HFFc6 (cell line): ENCODE measurements around the gene RELCH. TPM values are rescaled to one million over a fixed set of nuclear protein-coding genes. Genes with fewer than 3 reads are reported as not detected.

ENCODE experiments used
- DNase-seq: peaks from one replicate; pipeline ENCODE4 v3.0.0-alpha.2; 2018
- H3K27ac Mint-ChIP-seq: 2 replicates; pipeline ENCODE4 v1.8.0; 2020; ENCODE audit warnings: mild to moderate bottlenecking, mixed read lengths
- H3K27me3 Mint-ChIP-seq: 2 replicates; pipeline ENCODE4 v1.8.0; 2021; ENCODE audit warnings: mild to moderate bottlenecking, moderate library complexity, mixed read lengths; ENCODE audit not compliant: insufficient read depth
- H3K36me3 Mint-ChIP-seq: 2 replicates; pipeline ENCODE4 v1.8.0; 2021; ENCODE audit warnings: low read depth, mixed read lengths
- H3K4me1 Mint-ChIP-seq: 2 replicates; pipeline ENCODE4 v1.8.0; 2020; ENCODE audit warnings: low read depth, mixed read lengths
- H3K4me3 Mint-ChIP-seq: 2 replicates; pipeline ENCODE4 v1.8.0; 2020; ENCODE audit warnings: mild to moderate bottlenecking, moderate library complexity, mixed read lengths
- H3K9me3 Mint-ChIP-seq: 2 replicates; pipeline ENCODE4 v1.8.0; 2020; ENCODE audit warnings: mild to moderate bottlenecking, mixed read lengths
- CTCF ChIP-seq: fragments of 200-600 bp; sonication (generic); IDR thresholded peaks from 2 replicates; pipeline ENCODE4 v1.5.0; 2021; ENCODE audit warnings: antibody characterized with exemption, mild to moderate bottlenecking
- total RNA-seq, 6 experiments: library from RNA; stranded (reverse); fragmentation: NEBNext Ultra II Directional; extraction: Animal tissue kit (Norgen Biotek cat#: 25700); gene quantifications; 2 replicates in 1 of 6; 3 replicates in 5 of 6; pipeline ENCODE4 v1.2.3, GENCODE V29; 2021

The RELCH gene
- total RNA-seq, 6 experiments from 2014 or later, result 24.6 to 30.3 (median 26.6) TPM

DNA sequence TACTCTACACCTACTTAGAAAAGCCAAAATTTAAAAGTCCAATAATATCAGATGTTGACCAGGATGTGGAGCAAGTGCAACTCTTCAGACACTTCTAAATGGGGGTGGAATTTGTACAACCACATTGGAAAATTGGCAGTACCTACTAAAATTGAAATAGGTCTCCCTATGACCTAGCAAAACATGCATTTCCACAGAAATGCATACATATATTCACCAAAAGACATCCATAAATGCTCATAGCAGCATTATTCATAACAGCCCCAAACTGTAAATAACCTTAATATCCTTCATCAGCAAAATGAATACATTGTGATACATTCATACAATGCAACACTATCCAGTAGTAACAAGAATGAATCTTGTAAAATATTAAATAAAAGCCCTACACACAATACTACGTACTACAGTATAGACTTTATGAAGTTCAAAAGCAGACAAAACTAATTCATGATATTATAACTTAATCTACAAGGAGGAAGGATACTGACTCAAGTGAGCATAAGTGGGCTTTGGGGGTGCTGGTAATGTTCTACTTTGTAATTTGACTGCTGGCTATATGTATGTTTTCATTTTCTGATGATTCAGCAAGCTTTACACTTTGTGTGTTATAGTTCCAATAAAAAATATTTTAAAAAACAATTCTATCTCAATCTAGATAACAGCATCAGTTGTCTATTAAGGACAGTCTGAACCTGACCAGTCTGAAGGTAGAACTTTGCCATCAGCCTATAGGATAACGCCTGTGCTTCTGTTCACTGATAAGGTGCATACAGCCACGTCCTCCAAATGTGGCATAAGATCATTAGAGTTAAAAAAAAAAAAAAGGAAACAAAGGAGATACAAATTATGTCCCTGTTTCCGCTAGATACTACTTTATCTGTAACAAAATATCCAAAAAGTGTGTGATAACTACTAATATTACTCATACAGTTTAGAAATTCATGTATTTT lies 131.4 kb downstream of the RELCH start:
- no peaks in the 10 kb centered on the region for H3K36me3 Mint-ChIP-seq
- no peaks in the 10 kb centered on the region for H3K4me1 Mint-ChIP-seq
- no peak overlapping the region for H3K4me3 Mint-ChIP-seq
- no peaks in the 10 kb centered on the region for H3K9me3 Mint-ChIP-seq
- H3K27me3 Mint-ChIP-seq, result peaks cover 16% of the 10 kb centered on the region
- H3K27ac Mint-ChIP-seq, result no peak overlapping the region
- no peak for TF ChIP-seq CTCF
- no peak for DNase-seq

DNA sequence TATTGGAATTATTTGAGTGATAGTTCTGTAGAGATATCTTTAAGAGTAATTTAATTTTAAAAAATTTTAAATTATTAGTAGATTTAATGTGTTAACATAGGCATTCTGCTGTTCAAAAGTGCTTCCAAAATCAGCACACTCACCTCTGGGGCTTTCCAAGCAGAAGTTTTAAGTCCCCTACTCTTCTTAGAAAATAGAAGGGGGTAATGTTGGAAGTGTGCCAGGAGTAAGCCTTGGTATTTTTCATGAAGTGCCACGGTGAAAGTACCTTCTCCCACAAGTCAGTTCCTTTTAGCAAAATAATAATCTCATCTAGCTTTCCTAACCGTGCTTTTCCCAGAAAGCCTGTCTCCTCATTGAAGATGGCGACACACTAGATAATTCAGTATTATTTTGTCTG lies 134.1 kb downstream of the RELCH start:
- no peaks in the 10 kb centered on the region for H3K36me3 Mint-ChIP-seq
- no peak overlapping the region for H3K27ac Mint-ChIP-seq
- H3K27me3 Mint-ChIP-seq, result peaks cover 35% of the 10 kb centered on the region
- H3K4me1 Mint-ChIP-seq, result peaks cover 15% of the 10 kb centered on the region
- TF ChIP-seq CTCF, result no peak
- no peak overlapping the region for H3K4me3 Mint-ChIP-seq
- H3K9me3 Mint-ChIP-seq, result no peaks in the 10 kb centered on the region
- DNase-seq, result no peak

DNA sequence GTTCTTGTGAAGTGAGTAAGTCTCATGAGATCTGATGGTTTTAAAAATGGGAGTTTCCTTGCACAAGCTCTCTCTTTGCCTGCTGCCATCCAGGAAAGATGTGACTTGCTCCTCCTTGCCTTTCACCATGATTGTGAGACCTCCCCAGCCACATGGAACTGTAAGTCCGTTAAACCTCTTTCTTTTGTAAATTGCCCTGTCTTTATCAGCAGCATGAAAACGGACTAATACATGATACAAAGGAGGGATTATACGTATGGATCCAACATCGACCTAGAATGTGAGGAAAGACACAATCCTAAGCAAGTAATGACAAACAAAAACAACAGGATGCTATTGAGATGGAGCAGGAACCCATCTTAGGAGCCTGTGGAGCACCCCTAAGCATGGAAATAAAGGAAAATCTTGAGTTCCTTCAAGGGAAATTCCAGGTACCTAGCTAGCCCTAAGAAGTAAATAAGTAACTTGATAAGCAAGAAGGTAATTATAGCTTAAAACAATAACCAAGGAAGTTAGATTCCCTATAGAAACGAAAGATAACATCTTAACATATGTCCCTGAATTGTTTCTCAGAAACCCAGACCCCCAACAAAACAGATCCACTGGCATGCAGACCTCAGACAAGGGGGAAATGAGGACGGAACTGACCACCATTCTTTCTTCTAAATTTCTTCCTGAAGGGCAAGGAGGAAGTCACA lies 136.6 kb downstream of the RELCH start:
- Mint-ChIP-seq H3K36me3 (no peaks in the 10 kb centered on the region), H3K27me3 (peaks cover 48% of the 10 kb centered on the region), H3K4me3 (no peak overlapping the region), H3K9me3 (no peaks in the 10 kb centered on the region), H3K27ac (no peak overlapping the region), H3K4me1 (peaks cover 16% of the 10 kb centered on the region)
- DNase-seq, result no peak
- no peak for TF ChIP-seq CTCF

GRCh38 chr18:62324181-62324828 lies 137.2 kb downstream of the RELCH start:
- H3K27ac Mint-ChIP-seq, result no peak overlapping the region
- DNase-seq, result no peak
- no peaks in the 10 kb centered on the region for H3K9me3 Mint-ChIP-seq
- peak overlapping the region; percentile 48 for H3K4me3 Mint-ChIP-seq
- no peak for TF ChIP-seq CTCF
- H3K27me3 Mint-ChIP-seq, result peaks cover 50% of the 10 kb centered on the region
- no peaks in the 10 kb centered on the region for H3K36me3 Mint-ChIP-seq
- peaks cover 18% of the 10 kb centered on the region for H3K4me1 Mint-ChIP-seq

- Mint-ChIP-seq H3K36me3 (no peaks in the 10 kb centered on the region), H3K4me1 (peaks cover 26% of the 10 kb centered on the region), H3K27me3 (peaks cover 57% of the 10 kb centered on the region), H3K4me3 (peak within 1 kb of the TSS; percentile 62), H3K27ac (no peak within 1 kb of the TSS), H3K9me3 (no peaks in the 10 kb centered on the region)
- no peak for DNase-seq
- peak; percentile 25; the same call in 1 of the 2 replicates for TF ChIP-seq CTCF
These were observed 138.1 kb downstream of the RELCH start, which contains the start of gene TNFRSF11A for GRCh38 chr18:62324917-62325805. TSS of gene TNFRSF11A (plus strand) at chr18:62325310. CDS start at chr18:62325353, 43 bp downstream.
